Mononuclear cell (primary cell): ENCODE data around the gene RETREG1. TPM values are rescaled to one million over a fixed set of nuclear protein-coding genes. Genes with fewer than 3 reads are reported as not detected.

Experiments
- H3K27me3 ChIP-seq: 2 replicates; pipeline ENCODE4 v1.6.0; 2011; ENCODE audit warnings: low read length, control low read depth; ENCODE audit not compliant: insufficient read depth
- H3K4me1 ChIP-seq: 2 replicates; pipeline ENCODE4 v1.5.1; 2011; ENCODE audit warnings: mild to moderate bottlenecking, low read length, control low read depth; ENCODE audit not compliant: insufficient read depth
- H3K4me3 ChIP-seq: 2 replicates; pipeline ENCODE4 v1.5.1; 2011; ENCODE audit warnings: mild to moderate bottlenecking, low read length, moderate library complexity
- H3K9me3 ChIP-seq: 2 replicates; pipeline ENCODE4 v1.5.1; 2011; ENCODE audit warnings: low read depth, mild to moderate bottlenecking, control low read depth, low read length
- total RNA-seq: library from RNA; depleted of rRNA; stranded (reverse); fragments of >200 nt; gene quantifications from one replicate; pipeline ENCODE4 v1.2.3, GENCODE V29; 2012

RETREG1 gene
- total RNA-seq, 1 donor: 14.7 TPM

DNA sequence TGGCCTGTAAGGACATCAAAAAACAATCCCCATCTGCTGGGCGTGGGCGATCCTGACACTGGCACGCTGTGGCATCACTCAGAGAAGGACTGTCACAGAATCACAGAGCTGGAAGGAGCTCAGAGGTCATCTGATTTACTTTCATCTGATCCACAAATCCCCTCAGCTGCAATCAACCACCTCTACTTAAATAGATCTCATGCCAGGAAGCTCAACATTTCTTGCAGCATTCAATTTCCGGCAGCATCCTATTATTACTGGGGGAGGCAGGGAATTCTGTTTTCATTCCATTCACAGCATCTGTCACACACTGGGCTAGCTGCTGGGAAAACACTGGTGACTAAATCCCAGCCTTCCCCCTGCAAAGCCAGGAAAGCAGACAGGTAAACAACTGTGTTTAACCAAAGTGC is 38.3 kb downstream of the RETREG1 start:
- Histone ChIP-seq H3K4me3 (no peak overlapping the region), H3K4me1 (no peaks in the 10 kb centered on the region), H3K9me3 (no peaks in the 10 kb centered on the region), H3K27me3 (no peaks in the 10 kb centered on the region)

DNA sequence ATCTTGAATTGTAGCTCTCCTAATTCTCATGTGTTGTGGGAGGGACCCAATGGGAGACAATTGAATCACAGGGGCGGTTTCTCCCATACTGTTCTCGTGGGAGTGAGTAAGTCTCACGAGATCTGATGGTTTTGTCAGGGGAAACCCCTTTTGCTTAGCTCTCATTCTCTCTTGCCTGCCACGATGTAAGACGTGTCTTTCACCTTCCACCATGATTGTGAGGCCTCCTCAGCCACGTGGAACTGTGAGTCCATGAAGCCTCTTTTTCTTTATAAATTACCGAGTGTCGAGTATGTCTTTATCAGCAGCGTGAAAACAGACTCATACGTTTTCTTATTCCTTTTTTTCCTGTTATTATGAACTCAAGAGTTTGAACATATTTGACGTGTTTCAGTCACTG is 39.1 kb downstream of the RETREG1 start:
- Histone ChIP-seq H3K27me3 (no peaks in the 10 kb centered on the region), H3K4me1 (no peaks in the 10 kb centered on the region), H3K9me3 (no peaks in the 10 kb centered on the region), H3K4me3 (no peak overlapping the region)

DNA sequence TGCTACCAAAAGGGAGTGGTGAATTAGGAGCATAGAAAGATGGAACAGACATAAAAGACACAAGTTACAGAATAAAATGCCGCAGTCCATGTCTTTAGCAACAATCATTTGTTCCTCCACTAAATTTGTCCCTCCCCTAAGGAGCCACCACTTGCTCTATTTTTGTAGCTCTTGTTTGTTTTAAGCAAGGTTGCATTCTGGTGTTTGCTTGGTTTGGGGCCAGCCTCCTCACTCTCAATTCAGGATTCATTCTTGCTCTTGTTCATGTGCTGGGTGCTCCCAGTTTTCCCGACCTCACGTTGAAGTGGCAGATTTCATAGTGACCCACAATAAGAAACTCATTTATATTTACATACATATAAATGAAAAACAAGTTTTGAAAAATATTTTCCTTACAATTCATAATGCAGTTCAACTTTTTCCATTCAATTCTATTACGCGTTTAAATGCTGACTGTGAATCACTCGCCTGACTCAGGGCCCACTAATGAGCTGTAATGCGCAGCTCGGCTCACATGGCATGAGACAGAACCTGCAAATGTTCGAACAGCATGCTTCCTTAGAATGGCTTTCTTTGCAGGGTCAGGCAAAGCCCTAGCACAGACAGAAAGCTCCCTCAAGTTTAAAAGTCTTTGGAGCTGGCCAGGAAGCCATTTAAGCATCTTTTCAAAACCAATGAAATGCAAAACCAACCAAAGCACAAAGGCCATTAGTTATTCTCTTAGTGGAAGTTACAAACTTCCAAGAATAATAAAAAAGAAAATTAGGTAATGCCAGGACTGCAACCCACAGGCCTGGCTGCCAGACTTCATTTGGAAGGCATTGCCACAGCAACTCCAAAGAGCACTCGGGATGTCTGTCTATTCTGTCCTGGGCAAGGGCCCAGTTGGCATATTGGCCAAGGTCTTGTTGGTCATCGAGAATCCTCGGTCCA is 41.7 kb downstream of the RETREG1 start:
- H3K4me3 ChIP-seq: no peak overlapping the region
- no peaks in the 10 kb centered on the region for H3K4me1 ChIP-seq
- H3K9me3 ChIP-seq: no peaks in the 10 kb centered on the region
- H3K27me3 ChIP-seq: no peaks in the 10 kb centered on the region

DNA sequence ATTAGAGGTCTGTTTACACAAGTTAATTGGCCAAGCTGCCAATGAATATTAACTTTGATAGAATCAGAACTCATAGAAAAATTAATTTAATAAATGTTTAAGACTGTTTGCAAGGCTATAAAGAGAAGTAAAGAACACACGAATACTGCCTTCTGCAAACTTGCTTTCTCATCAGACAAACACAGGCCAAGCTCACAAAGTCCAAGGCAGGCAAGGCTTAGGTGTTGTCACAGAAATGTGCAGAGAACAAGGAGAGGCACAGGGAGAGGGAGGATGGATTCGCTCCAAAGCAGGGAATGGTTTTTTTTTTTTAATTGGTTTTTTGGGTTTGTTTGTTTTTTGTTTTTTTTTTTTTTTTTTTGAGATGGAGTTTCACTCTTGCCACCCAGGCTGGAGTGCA is 43.4 kb downstream of the RETREG1 start:
- H3K4me3 ChIP-seq: no peak overlapping the region
- H3K9me3 ChIP-seq: no peaks in the 10 kb centered on the region
- H3K27me3 ChIP-seq: no peaks in the 10 kb centered on the region
- H3K4me1 ChIP-seq: no peaks in the 10 kb centered on the region

DNA sequence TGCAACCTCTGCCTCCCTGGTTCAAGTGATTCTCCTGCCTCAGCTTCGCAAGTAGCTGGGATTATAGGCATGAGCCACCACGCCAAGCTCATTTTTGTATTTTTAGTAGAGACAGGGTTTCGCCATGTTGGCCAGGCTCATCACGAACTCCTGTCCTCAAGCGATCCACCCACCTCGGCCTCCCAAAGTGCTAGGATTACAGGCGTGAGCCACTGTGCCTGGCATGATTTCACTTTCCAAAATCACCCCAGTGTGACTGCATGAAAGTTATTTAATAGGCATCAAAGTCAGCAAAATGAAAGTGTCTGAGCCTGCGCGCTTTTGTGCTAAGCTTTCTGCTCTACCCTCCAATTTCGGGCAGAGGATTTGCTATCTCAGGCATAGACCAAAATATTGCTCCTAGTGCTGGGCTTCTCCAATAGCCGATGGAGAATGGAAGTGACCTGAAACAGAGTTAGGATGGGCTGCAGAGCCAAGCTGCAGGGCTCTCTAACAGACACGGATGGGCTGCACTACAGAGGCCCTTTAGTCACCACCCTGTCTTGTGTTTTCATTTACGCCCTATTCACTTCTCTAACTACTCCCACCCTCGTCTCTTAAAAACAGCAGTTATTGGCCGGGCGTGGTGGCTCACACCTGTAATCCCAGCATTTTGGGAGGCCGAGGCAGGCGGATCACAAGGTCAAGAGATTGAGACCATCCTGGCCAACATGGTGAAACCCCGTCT is 44.3 kb downstream of the RETREG1 start:
- Histone ChIP-seq H3K9me3 (no peaks in the 10 kb centered on the region), H3K4me1 (no peaks in the 10 kb centered on the region), H3K27me3 (no peaks in the 10 kb centered on the region), H3K4me3 (no peak overlapping the region)

DNA sequence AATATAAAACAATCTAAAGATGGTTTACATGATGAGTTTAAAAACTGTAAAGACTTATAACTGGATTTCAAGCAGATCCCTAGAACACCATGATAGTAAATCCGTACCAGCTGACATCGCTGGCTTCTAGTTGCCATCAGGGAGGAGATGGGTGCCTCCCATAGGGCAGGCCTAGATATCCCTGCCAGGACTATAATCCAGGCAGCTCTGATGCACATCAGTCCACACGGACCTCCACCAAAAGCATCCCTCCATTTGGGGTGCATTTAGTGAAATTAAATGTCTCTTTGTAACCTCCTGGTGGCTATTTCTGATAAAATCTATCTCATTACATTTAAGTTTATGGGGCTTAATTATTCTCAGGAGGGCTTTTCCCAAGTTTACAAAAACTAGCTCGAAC is 45.8 kb downstream of the RETREG1 start:
- Histone ChIP-seq H3K27me3 (no peaks in the 10 kb centered on the region), H3K9me3 (no peaks in the 10 kb centered on the region), H3K4me3 (no peak overlapping the region), H3K4me1 (no peaks in the 10 kb centered on the region)

DNA sequence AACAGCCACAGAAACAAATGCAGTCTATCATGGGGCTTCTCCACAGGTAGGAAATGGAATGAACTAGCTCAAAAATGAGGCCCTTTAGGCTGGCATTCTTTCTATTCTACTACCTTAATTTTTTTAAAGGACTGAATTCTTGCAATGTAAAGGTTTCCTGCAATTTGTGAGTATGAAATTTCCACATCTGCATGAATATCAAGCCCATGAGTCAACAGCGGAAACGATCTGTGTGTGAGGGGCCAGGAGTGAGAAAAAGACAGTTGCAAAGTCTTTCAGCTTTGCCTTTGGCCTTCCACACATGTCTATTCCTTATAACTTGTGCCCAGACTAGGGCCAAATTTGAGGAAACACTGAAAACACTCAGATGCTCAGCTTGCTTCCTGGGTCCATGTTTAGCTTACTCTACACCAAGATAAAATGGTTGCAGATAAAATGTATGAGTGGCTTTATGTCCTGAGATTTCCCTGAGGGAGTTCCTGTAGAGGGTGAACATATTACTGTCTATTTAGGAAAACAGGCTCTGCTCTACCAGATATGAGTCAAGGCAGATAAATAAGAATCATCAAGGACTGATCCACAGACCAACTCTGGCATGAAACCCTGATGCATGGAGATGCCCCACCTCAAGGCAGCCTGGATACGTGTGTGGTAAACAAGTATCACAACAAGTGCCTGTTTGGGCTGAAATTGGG is 46.5 kb downstream of the RETREG1 start:
- H3K9me3 ChIP-seq: no peaks in the 10 kb centered on the region
- no peaks in the 10 kb centered on the region for H3K27me3 ChIP-seq
- H3K4me1 ChIP-seq: no peaks in the 10 kb centered on the region
- H3K4me3 ChIP-seq: no peak overlapping the region

DNA sequence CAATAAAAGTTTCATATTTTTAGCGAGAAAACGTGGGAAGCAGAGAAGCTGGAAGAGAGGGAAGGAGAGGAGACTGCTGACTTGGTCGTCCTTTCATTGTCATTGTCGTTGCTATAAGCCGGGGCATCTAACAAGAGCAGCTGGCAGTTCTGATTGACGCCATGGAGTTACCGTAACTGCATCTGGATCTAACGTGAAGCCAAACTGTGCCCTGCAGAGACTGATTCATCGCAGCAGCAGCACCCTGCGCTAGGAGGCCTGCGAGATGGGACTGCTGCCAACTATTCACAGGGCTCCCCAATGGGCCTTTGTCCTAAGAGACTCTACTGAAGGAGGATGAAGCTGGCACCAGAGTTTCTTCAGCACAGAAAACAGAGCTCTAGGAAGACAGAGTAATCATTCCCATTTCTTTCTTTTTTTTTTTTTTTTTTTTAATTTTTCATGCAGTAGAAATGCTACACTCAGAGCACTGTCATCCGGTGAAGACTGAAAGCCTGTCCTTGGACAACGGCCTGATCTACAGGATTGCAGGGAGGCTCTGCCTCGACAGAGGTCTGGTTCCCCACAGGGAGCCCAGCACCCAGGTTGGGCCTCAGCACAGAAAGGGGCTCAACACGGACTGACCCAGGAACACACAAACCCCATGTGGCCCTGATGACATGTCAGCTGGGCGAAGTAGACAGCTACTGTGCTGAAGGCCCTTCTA is 47.8 kb downstream of the RETREG1 start:
- Histone ChIP-seq H3K9me3 (no peaks in the 10 kb centered on the region), H3K4me3 (no peak overlapping the region), H3K4me1 (no peaks in the 10 kb centered on the region), H3K27me3 (no peaks in the 10 kb centered on the region)

DNA sequence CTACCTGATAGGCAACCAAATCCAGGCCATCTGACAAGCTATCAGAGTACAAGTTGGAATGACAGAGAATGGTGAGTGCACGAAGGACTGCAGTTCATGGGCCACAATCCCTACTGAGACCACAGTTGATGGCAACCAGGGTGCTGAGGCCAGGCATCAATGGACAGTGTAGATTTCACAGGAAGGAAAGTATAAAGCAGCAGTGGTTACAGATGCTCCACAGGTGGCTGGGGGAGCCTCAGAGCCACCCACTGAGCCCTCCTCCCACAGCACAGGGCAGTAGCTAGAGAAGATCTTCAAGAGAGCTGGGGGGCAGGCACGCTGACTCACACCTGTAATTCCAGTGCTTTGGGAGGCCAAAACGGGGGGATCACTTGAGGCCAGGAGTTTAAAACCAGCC is 49.4 kb downstream of the RETREG1 start:
- Histone ChIP-seq H3K4me1 (no peaks in the 10 kb centered on the region), H3K4me3 (no peak overlapping the region), H3K27me3 (no peaks in the 10 kb centered on the region), H3K9me3 (no peaks in the 10 kb centered on the region)

DNA sequence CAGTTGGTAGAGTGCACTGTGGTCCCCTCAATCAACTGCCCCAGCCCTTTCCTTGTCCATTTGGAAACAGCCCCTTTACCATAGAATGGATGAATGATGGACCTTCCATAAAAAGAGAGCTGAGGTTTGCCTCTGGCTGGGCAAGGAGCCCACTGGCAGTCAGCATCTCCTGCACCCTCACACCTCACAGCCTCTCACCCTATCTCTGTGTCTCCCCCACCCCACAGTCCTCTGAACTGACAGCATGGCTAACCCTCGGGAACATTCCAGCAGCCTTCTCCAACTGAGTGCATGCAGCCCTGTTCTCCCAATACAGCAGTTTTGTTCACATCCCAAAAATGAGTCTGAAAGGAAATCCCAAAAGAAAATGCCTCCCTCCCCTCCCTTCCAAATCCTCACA is 51.7 kb downstream of the RETREG1 start:
- Histone ChIP-seq H3K27me3 (no peaks in the 10 kb centered on the region), H3K9me3 (no peaks in the 10 kb centered on the region), H3K4me3 (no peak overlapping the region), H3K4me1 (no peaks in the 10 kb centered on the region)

DNA sequence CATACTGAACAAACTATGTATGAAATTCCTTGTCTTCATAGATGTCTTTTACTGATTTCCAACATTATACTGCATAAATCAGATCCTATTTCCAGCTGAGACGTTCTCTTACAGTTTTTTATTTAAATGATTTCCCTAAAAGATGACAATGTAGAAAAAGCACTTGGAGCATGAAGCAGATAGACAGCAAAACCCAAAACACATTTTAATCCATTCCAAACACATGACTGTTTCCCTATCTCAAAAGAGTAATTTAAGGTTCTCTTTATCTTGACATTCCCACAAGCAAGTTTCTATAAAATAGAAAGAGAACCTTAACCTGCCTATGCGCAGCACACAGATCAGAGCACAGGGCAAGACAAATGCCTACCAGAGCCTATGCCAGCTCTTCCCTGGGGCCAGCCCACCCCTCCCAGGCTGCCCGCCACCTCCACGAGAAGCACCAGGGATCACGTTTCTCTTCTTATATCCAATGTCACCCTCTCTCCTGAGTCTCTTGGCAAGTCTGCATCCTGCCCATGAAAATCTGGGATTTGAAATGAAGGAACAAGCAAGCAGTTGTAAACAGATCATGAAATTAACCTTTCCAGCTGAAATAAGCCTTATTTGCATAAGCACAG is 52.4 kb downstream of the RETREG1 start:
- Histone ChIP-seq H3K4me3 (no peak overlapping the region), H3K4me1 (no peaks in the 10 kb centered on the region), H3K9me3 (no peaks in the 10 kb centered on the region), H3K27me3 (no peaks in the 10 kb centered on the region)

DNA sequence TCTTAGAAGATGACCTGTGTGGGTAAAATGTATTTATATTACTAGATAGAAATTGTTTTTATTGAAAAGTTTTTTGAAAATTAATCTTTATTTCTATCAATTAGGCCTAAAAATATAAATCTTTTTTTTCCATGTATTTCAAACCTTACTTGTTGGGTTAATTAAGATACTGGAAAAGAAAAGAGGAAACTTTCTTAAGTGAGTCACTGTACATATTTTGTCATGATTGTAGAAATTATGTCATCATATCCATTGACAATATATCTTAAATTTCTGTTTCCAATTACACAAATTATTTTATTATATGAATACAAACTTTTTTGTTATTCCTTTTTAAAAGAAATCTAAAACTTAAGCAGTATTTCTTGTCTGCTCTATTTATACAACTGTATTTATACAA is 53.1 kb downstream of the RETREG1 start:
- H3K4me1 ChIP-seq: no peaks in the 10 kb centered on the region
- H3K9me3 ChIP-seq: no peaks in the 10 kb centered on the region
- no peak overlapping the region for H3K4me3 ChIP-seq
- no peaks in the 10 kb centered on the region for H3K27me3 ChIP-seq

DNA sequence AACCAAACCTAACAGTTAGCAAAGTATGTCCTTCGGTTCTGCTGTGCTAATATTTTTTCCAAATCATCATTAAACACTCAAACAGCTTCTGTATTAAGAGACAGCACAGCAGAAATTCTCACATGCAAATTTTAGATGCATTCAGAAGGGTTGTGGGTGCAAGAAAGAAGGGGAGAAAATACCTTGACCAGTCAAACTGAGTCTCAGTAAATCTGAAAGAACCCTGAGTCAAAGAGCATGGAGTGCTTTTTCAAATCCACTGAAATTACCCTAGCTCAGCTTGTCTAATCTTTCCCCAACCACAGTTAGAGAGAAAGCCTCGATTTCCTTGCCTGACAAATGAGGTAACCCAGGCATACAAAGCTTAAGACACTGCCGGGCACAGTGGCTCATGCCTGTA is 55.1 kb downstream of the RETREG1 start:
- no peaks in the 10 kb centered on the region for H3K9me3 ChIP-seq
- no peaks in the 10 kb centered on the region for H3K27me3 ChIP-seq
- H3K4me1 ChIP-seq: no peaks in the 10 kb centered on the region
- no peak overlapping the region for H3K4me3 ChIP-seq

DNA sequence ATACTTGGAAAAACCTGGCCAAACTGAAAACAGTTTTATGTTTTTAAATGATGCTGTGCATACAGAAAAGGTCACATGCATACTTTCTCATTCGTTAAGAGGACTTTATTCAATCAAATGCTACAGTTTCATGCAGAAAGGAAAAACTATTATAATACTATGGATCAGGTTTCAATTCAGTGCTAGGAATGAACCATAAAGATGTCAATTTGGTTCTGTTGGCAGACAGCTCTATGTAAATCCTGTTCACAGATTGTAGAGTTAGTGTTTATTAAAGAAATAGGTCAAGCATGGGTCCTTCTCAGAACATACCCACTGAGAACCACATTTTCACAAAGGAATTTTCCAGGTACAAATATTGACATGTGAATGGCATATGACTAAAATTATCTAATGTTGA is 57.1 kb downstream of the RETREG1 start:
- H3K4me1 ChIP-seq: peaks cover 2% of the 10 kb centered on the region

More for the DNA sequence above, 57.1 kb downstream of the RETREG1 start:
- Histone ChIP-seq H3K4me3 (no peak overlapping the region), H3K27me3 (no peaks in the 10 kb centered on the region), H3K9me3 (no peaks in the 10 kb centered on the region)
